HepG2 (cell line): ENCODE results near the gene SAMSN1. TPM values are rescaled to one million over a fixed set of nuclear protein-coding genes. Genes with fewer than 3 reads are reported as not detected.

Source experiments
- ATAC-seq: fragments of 200-7000 bp; cut with Tn5 transposase; 3 replicates; pipeline ENCODE4 v1.9.1; 2020; ENCODE audit warnings: mild to moderate bottlenecking, moderate library complexity
- BruUV-seq: library from RNA; stranded (reverse); fragments of 400-500 nt; replicated peaks from 2 replicates; lab custom pipeline; 2021; lab: Mats Ljungman, UMichigan
- CTCF ChIA-PET: fragments of 300-600 bp; formaldehyde crosslinking; extraction: SDS; loops from one replicate; lab custom pipeline; 2021; ENCODE audit warnings: low total read pairs, inconsistent platforms, low intra/inter-chr PET ratio; lab: Yijun Ruan, JAX
- POLR2A ChIA-PET: fragments of 350-600 bp; sonication (Branson Sonifier 250); formaldehyde crosslinking; loops from one replicate; lab custom pipeline; 2020; ENCODE audit warnings: antibody characterized with exemption, inconsistent platforms; lab: Yijun Ruan, JAX
- DNase-seq: peaks from one replicate; pipeline ENCODE4 v3.0.0-alpha.2; 2015; ENCODE audit warnings: low spot score
- FAIRE-seq: peaks from 3 replicates; lab custom pipeline; 2011; peaks lifted over from hg19 to GRCh38; lab: Jason Lieb, UNC
- H2AFZ ChIP-seq: one replicate; pipeline ENCODE4 v1.6.1; 2011; ENCODE audit warnings: low read length, inconsistent platforms
- H3K27ac ChIP-seq: fragments of 300-600 bp; 3 replicates; pipeline ENCODE4 v1.8.0; 2011; ENCODE audit warnings: mixed run types, mild to moderate bottlenecking, mixed read lengths, low read length, inconsistent platforms; ENCODE audit not compliant: insufficient read depth; ENCODE audit errors: extremely low read length
- H3K27me3 ChIP-seq, 2 experiments: fragments of 200-600 bp in 1 of 2; 2 replicates in 1 of 2; 3 replicates in 1 of 2; pipeline versions ENCODE4 v1.6.0 to v1.8.0; 2011; ENCODE audit warnings: low read length in 2 of 2, mild to moderate bottlenecking in 2 of 2, moderate library complexity in 2 of 2, inconsistent platforms in 1 of 2; ENCODE audit not compliant: insufficient read depth in 2 of 2, control insufficient read depth in 1 of 2
- H3K36me3 ChIP-seq, 2 experiments: fragments of 200-600 bp in 1 of 2; replicated peaks in 1 of 2; 2 replicates in 1 of 2; 3 replicates in 1 of 2; pipeline versions ENCODE4 v1.5.1 to v1.8.0; 2011; ENCODE audit warnings: low read length in 2 of 2, inconsistent platforms in 1 of 2; ENCODE audit not compliant: insufficient read depth in 2 of 2, control insufficient read depth in 1 of 2
- H3K4me1 ChIP-seq: 2 replicates; pipeline ENCODE4 v1.5.1; 2012; ENCODE audit warnings: low read length, inconsistent platforms; ENCODE audit not compliant: insufficient read depth
- H3K4me2 ChIP-seq: 2 replicates; pipeline ENCODE4 v1.6.0; 2011; ENCODE audit warnings: low read depth, low read length, inconsistent platforms
- H3K4me3 ChIP-seq, 3 experiments: fragments of 200-600 bp in 1 of 3; sonication (generic), shearing (Covaris generic) in 1 of 3; replicated peaks in 1 of 3; 2 replicates each; pipeline ENCODE4 v1.5.1; 2011 to 2016; ENCODE audit warnings: low read length in 3 of 3, inconsistent platforms in 2 of 3, low read depth in 2 of 3, mild to moderate bottlenecking in 2 of 3, control low read depth in 1 of 3, mixed read lengths in 1 of 3; ENCODE audit not compliant: insufficient read depth in 1 of 3
- H3K79me2 ChIP-seq: one replicate; pipeline ENCODE4 v1.6.1; 2011; ENCODE audit warnings: low read length, inconsistent platforms; ENCODE audit not compliant: insufficient read depth
- H3K9ac ChIP-seq: 2 replicates; pipeline ENCODE4 v1.6.0; 2011; ENCODE audit warnings: mild to moderate bottlenecking, low read depth, low read length, inconsistent platforms; ENCODE audit not compliant: insufficient read depth
- H3K9me3 ChIP-seq: 2 replicates; pipeline ENCODE4 v1.5.1; 2012; ENCODE audit warnings: mild to moderate bottlenecking, low read length
- H4K20me1 ChIP-seq: 2 replicates; pipeline ENCODE4 v1.6.0; 2011; ENCODE audit warnings: inconsistent platforms, mild to moderate bottlenecking, low read length, moderate library complexity; ENCODE audit not compliant: insufficient read depth
- AKAP8 ChIP-seq: sonication (generic); formaldehyde crosslinking; IDR thresholded peaks from 2 replicates; pipeline ENCODE4 v1.5.1; 2020; ENCODE audit warnings: mild to moderate bottlenecking, missing genetic modification reagents
- DDIT3 ChIP-seq: sonication (generic); formaldehyde crosslinking; IDR thresholded peaks from 2 replicates; pipeline ENCODE4 v1.4.0; 2020; ENCODE audit warnings: mild to moderate bottlenecking, missing genetic modification reagents
- GTF2F1 ChIP-seq: fragments of 150-350 bp; IDR thresholded peaks from 2 replicates; pipeline ENCODE4 v1.6.1; 2014; ENCODE audit warnings: low read length
- PCBP2 ChIP-seq: fragments of 200-400 bp; formaldehyde crosslinking; optimal IDR thresholded peaks from 2 replicates; pipeline ENCODE3; 2018; ENCODE audit warnings: low read length, low read depth; ENCODE audit not compliant: poor library complexity, severe bottlenecking
- SNAPC2 ChIP-seq: sonication (generic); formaldehyde crosslinking; IDR thresholded peaks from 2 replicates; pipeline ENCODE4 v1.8.1; 2022; ENCODE audit warnings: mild to moderate bottlenecking, missing genetic modification reagents
- SOX5 ChIP-seq: IDR thresholded peaks from 2 replicates; pipeline ENCODE4 v1.6.1; 2016; ENCODE audit warnings: borderline replicate concordance
- ZFP91 ChIP-seq: sonication (generic); formaldehyde crosslinking; IDR thresholded peaks from 2 replicates; pipeline ENCODE4 v1.9.0; 2022; ENCODE audit warnings: missing genetic modification reagents, mild to moderate bottlenecking, borderline replicate concordance
- ZNF335 ChIP-seq: sonication (generic); formaldehyde crosslinking; IDR thresholded peaks from 2 replicates; pipeline ENCODE4 v1.4.0; 2020; ENCODE audit warnings: missing genetic modification reagents
- ZNF33A ChIP-seq: sonication (generic); formaldehyde crosslinking; IDR thresholded peaks from 2 replicates; pipeline ENCODE4 v1.5.1; 2020; ENCODE audit warnings: missing genetic modification reagents, mild to moderate bottlenecking, moderate library complexity, borderline replicate concordance
- ZSCAN21 ChIP-seq: sonication (generic); formaldehyde crosslinking; IDR thresholded peaks from 2 replicates; pipeline ENCODE4 v1.8.0; 2022; ENCODE audit warnings: mild to moderate bottlenecking, missing genetic modification reagents, moderate library complexity, borderline replicate concordance
- ZSCAN25 ChIP-seq: sonication (generic); formaldehyde crosslinking; IDR thresholded peaks from 2 replicates; pipeline ENCODE4 v1.8.0; 2022; ENCODE audit warnings: mild to moderate bottlenecking, missing genetic modification reagents
- WGBS: methylation state at CpG from one replicate; pipeline ENCODE4 v1.1.6; 2017; ENCODE audit warnings: low lambda C conversion rate; 5-methylcytosine and 5-hydroxymethylcytosine counted together
- in situ Hi-C: cut with HindIII; loops from 2 replicates; pipeline ENCODE4 v1.10.0; 2017; ENCODE audit warnings: low pct_unique_long_range_greater_than_20kb; ENCODE audit not compliant: extremely low pct_ligation_motif_present
- intact Hi-C: fragments of 100-400 bp; cut with micrococcal nuclease; formaldehyde crosslinking; loops from one replicate; pipeline ENCODE4 v1.10.0; 2022; ENCODE audit not compliant: unreplicated experiment
- polyA plus RNA-seq, 8 experiments: library from polyadenylated mRNA; depleted of rRNA in 3 of 8; stranded (reverse) in 7 of 8; unstranded in 1 of 8; fragments of >200 nt; fragmentation: Illumina TruSeq in 4 of 8; extraction: Trizol in 4 of 8; gene quantifications; 2 replicates each; pipeline versions ENCODE4 v1.2.1 to v1.2.3, GENCODE V29; 2011 to 2016; ENCODE audit warnings: low read depth in 4 of 8, missing spikeins in 1 of 8, mixed read lengths in 1 of 8; ENCODE audit not compliant: insufficient read depth in 1 of 8
- total RNA-seq, 5 experiments: library from RNA; depleted of rRNA; stranded (reverse); fragments of >200 nt; fragmentation: Illumina TruSeq; extraction: Trizol; gene quantifications; 2 replicates each; pipeline ENCODE4 v1.2.3, GENCODE V29; 2016; ENCODE audit warnings: low read depth in 1 of 5
- TF ChIP-seq, protein P1 (sequence below): sonication (generic); formaldehyde crosslinking; IDR thresholded peaks from 2 replicates; pipeline ENCODE4 v1.9.0; 2021; ENCODE audit warnings: missing genetic modification reagents, borderline replicate concordance
- TF ChIP-seq, protein P2 (sequence below): fragments of 450-650 bp; IDR thresholded peaks from 2 replicates; pipeline ENCODE4 v1.6.1; 2016

The SAMSN1 gene
- total and polyA plus RNA-seq, 2 of the 13 experiments (the other 11 are each of a cell fraction or from before 2014, with no cell fraction given): 0.09 TPM; not detected in 1

GRCh38 chr21:14581902-14582457, 35.9 kb upstream of the SAMSN1 start:
- ATAC-seq (no peak), DNase-seq (no peak), FAIRE-seq (no peak)
- Histone ChIP-seq H3K27ac (no peak overlapping the region), H3K79me2 (no peaks in the 10 kb centered on the region), H3K4me3 (no peak overlapping the region), H3K9me3 (no peaks in the 10 kb centered on the region), H3K27me3 (no peaks in the 10 kb centered on the region), H2AFZ (no peak overlapping the region), H3K9ac (no peak overlapping the region), H3K36me3 (no peaks in the 10 kb centered on the region), H3K4me1 (no peaks in the 10 kb centered on the region), H4K20me1 (no peaks in the 10 kb centered on the region), H3K4me2 (no peak overlapping the region)
- TF ChIP-seq SNAPC2 (CRISPR knock-in tag) (no peak), DDIT3 (CRISPR knock-in tag) (no peak), ZNF33A (CRISPR knock-in tag) (no peak), PCBP2 (no peak), ZNF335 (CRISPR knock-in tag) (no peak), ZFP91 (CRISPR knock-in tag) (no peak), ZSCAN21 (CRISPR knock-in tag) (no peak), AKAP8 (CRISPR knock-in tag) (no peak), SOX5 (CRISPR knock-in tag) (no peak), GTF2F1 (no peak), ZSCAN25 (no peak)
- TF ChIP-seq, protein P1, sequence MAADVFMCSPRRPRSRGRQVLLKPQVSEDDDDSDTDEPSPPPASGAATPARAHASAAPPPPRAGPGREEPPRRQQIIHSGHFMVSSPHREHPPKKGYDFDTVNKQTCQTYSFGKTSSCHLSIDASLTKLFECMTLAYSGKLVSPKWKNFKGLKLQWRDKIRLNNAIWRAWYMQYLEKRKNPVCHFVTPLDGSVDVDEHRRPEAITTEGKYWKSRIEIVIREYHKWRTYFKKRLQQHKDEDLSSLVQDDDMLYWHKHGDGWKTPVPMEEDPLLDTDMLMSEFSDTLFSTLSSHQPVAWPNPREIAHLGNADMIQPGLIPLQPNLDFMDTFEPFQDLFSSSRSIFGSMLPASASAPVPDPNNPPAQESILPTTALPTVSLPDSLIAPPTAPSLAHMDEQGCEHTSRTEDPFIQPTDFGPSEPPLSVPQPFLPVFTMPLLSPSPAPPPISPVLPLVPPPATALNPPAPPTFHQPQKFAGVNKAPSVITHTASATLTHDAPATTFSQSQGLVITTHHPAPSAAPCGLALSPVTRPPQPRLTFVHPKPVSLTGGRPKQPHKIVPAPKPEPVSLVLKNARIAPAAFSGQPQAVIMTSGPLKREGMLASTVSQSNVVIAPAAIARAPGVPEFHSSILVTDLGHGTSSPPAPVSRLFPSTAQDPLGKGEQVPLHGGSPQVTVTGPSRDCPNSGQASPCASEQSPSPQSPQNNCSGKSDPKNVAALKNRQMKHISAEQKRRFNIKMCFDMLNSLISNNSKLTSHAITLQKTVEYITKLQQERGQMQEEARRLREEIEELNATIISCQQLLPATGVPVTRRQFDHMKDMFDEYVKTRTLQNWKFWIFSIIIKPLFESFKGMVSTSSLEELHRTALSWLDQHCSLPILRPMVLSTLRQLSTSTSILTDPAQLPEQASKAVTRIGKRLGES (CRISPR knock-in tag): no peak
- TF ChIP-seq, protein P2, sequence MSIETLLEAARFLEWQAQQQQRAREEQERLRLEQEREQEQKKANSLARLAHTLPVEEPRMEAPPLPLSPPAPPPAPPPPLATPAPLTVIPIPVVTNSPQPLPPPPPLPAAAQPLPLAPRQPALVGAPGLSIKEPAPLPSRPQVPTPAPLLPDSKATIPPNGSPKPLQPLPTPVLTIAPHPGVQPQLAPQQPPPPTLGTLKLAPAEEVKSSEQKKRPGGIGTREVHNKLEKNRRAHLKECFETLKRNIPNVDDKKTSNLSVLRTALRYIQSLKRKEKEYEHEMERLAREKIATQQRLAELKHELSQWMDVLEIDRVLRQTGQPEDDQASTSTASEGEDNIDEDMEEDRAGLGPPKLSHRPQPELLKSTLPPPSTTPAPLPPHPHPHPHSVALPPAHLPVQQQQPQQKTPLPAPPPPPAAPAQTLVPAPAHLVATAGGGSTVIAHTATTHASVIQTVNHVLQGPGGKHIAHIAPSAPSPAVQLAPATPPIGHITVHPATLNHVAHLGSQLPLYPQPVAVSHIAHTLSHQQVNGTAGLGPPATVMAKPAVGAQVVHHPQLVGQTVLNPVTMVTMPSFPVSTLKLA: no peak
- ChIA-PET POLR2A (no interaction called here), CTCF (no interaction called here)
- intact Hi-C loops: no loop called here
- in situ Hi-C loops: no loop called here
- 40% methylated on average over 6 of the region's 6 CpGs for WGBS
- no TSS peak for BruUV-seq
